ENCODE results near the gene ANO1.
"Not testable (repeated sequence)": the region's sequence is repeated elsewhere in the genome, so short reads cannot be mapped to it uniquely, and the experiment has no call there.

ANO1 gene

GRCh38 chr11:70194792-70195791 is 117.0 kb downstream of the ANO1 start:
- Histone ChIP-seq H3K9me2 (replicated peaks; ENCODE audit: control insufficient read depth, low read length) (no peaks in the 10 kb centered on the region; the same call in 1 of the 2 replicates), H3K27me3 (ENCODE audit: control insufficient read depth, low read length) (no peaks in the 10 kb centered on the region), H3K27ac (ENCODE audit: low read depth, low read length) (no peak overlapping the region), H4K20me1 (ENCODE audit: control insufficient read depth, insufficient read depth, low read depth, low read length) (no peaks in the 10 kb centered on the region), H3K9me3 (ENCODE audit: control insufficient read depth, insufficient read depth, low read length) (no peaks in the 10 kb centered on the region), H3K36me3 (ENCODE audit: control insufficient read depth, low read length) (no peaks in the 10 kb centered on the region), H3K4me1 (ENCODE audit: control insufficient read depth, low read length) (no peaks in the 10 kb centered on the region), H3K4me2 (ENCODE audit: low read length) (no peak overlapping the region), H3K4me3 (ENCODE audit: low read length) (no peak overlapping the region), H3K79me2 (ENCODE audit: control insufficient read depth, low read length) (no peaks in the 10 kb centered on the region), H3F3A (ENCODE audit: control insufficient read depth, insufficient read depth) (no peaks in the 10 kb centered on the region)
- TF ChIP-seq CTCF (IDR thresholded peaks at IDR 0.05; ENCODE audit: low read depth, low read length, poor library complexity, severe bottlenecking) (no peak), EZH2phosphoT487 (IDR thresholded peaks at IDR 0.05; ENCODE audit: borderline replicate concordance, low read length) (no peak)

DNA sequence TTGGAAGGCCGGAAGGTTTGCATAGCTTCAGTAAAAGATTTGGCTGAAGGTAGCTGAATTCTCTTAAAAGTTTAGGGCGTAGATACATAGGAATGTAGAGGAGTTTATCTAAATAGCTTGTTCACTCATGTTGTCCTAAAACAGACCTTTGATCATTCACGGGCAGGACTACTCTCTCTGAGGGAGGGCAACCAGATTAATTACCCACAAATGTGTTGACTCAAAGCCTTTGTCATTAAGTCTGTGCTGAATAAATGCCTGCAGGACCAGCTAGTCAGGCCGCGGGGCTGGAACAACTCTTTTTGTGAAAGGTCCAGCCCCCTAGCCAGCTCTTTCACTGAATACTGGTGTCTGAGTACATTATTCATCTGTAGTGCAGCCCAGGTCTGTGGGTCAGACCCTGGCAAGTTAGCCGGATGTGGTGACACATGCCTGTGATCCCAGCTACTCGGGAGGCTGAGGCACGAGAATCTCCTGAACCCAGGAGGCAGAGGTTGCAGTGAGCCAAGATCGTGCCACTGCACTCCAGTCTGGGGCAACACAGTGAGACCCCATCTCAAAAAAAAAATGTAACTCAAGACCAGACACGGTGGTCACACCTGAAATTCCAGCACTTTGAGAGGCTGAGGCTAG is 122.2 kb downstream of the ANO1 start:
- Histone ChIP-seq H3F3A (ENCODE audit: control insufficient read depth, insufficient read depth) (no peaks in the 10 kb centered on the region), H3K27me3 (ENCODE audit: control insufficient read depth, low read length) (no peaks in the 10 kb centered on the region), H4K20me1 (ENCODE audit: control insufficient read depth, insufficient read depth, low read depth, low read length) (peaks cover 14% of the 10 kb centered on the region; the same call in 1 of the 2 replicates), H3K4me1 (ENCODE audit: control insufficient read depth, low read length) (peaks cover 24% of the 10 kb centered on the region), H3K9me3 (ENCODE audit: control insufficient read depth, insufficient read depth, low read length) (no peaks in the 10 kb centered on the region), H3K79me2 (ENCODE audit: control insufficient read depth, low read length) (peaks cover 22% of the 10 kb centered on the region), H3K4me3 (ENCODE audit: low read length) (no peak overlapping the region), H3K36me3 (ENCODE audit: control insufficient read depth, low read length) (peaks cover 19% of the 10 kb centered on the region), H3K4me2 (ENCODE audit: low read length) (no peak overlapping the region), H3K9me2 (replicated peaks; ENCODE audit: control insufficient read depth, low read length) (no peaks in the 10 kb centered on the region), H3K27ac (ENCODE audit: low read depth, low read length) (no peak overlapping the region)
- no peak for TF ChIP-seq EZH2phosphoT487 (IDR thresholded peaks at IDR 0.05; ENCODE audit: borderline replicate concordance, low read length)
- no peak for TF ChIP-seq CTCF (IDR thresholded peaks at IDR 0.05; ENCODE audit: low read depth, low read length, poor library complexity, severe bottlenecking)

- H3K9me2 ChIP-seq (replicated peaks; ENCODE audit: control insufficient read depth, low read length); H3K4me2 ChIP-seq (ENCODE audit: low read length); H3K4me3 ChIP-seq (ENCODE audit: low read length); H3K27me3 ChIP-seq (ENCODE audit: control insufficient read depth, low read length); H3K9me3 ChIP-seq (ENCODE audit: control insufficient read depth, insufficient read depth, low read length); H3K27ac ChIP-seq (ENCODE audit: low read depth, low read length); H3F3A ChIP-seq (ENCODE audit: control insufficient read depth, insufficient read depth): not testable (repeated sequence)
- Histone ChIP-seq H3K36me3 (ENCODE audit: control insufficient read depth, low read length) (peaks cover 26% of the 10 kb centered on the region), H3K4me1 (ENCODE audit: control insufficient read depth, low read length) (peaks cover 24% of the 10 kb centered on the region), H4K20me1 (ENCODE audit: control insufficient read depth, insufficient read depth, low read depth, low read length) (peaks cover 20% of the 10 kb centered on the region; the same call in 1 of the 2 replicates), H3K79me2 (ENCODE audit: control insufficient read depth, low read length) (peaks cover 30% of the 10 kb centered on the region)
Measured at GRCh38 chr11:70201047-70201446, 122.9 kb downstream of the ANO1 start.
